GM10266 (cell line): ENCODE data around the gene KMT2C.
"Not testable (repeated sequence)": the region's sequence is repeated elsewhere in the genome, so short reads cannot be mapped to it uniquely, and the experiment has no call there.

Experiments
- DNase-seq: peaks from one replicate; pipeline ENCODE4 v3.0.0; 2012; ENCODE audit errors: extremely low spot score
- TF ChIP-seq, protein P1 (sequence below): IDR thresholded peaks from 2 replicates; pipeline ENCODE4 v1.5.1; 2012; ENCODE audit warnings: mild to moderate bottlenecking, low read depth; ENCODE audit not compliant: control insufficient read depth, insufficient read depth; ENCODE audit errors: missing control alignments

The KMT2C gene

DNA sequence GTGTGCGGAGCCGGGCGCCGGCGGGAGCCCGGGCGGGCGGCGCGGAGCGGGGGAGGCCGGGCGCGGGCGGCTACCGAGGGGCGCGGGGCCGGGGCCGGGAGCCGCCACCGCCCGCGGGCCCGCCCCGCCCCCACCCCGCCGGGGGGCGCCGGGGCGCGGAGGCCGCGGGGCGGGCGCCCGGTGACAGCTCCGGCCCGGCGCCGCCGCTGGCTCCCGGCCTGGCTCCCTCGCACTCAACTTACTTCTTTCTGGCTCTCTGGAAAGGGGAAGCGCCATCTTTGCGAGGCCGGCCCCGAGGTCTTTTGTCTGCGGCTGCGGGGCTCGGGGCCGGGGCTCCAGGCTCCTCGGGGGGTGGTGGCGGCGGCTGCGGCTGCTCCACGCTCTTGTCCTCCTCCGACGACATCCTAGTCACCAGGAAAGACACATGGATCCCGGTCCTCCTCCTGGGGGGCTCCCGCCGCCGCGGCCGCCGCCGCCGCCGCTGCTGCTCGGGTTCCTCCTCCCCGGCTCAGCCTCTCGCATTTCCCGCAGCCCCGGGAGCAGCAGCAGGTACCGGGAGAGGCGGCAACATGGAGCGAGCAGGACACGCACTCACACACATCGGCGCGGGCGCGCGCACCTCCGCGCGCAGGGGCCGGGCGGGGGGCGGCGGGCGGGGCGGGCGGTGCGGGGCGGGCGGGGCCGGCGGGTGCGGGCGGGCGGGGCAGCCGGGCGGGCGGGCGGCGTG, at the start of gene KMT2C:
TSS of gene KMT2C (minus strand) at position 620 of the 727 bp plus-strand sequence. CDS start at position 403, 217 bp downstream.
- TF ChIP-seq, protein P1, sequence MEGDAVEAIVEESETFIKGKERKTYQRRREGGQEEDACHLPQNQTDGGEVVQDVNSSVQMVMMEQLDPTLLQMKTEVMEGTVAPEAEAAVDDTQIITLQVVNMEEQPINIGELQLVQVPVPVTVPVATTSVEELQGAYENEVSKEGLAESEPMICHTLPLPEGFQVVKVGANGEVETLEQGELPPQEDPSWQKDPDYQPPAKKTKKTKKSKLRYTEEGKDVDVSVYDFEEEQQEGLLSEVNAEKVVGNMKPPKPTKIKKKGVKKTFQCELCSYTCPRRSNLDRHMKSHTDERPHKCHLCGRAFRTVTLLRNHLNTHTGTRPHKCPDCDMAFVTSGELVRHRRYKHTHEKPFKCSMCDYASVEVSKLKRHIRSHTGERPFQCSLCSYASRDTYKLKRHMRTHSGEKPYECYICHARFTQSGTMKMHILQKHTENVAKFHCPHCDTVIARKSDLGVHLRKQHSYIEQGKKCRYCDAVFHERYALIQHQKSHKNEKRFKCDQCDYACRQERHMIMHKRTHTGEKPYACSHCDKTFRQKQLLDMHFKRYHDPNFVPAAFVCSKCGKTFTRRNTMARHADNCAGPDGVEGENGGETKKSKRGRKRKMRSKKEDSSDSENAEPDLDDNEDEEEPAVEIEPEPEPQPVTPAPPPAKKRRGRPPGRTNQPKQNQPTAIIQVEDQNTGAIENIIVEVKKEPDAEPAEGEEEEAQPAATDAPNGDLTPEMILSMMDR: no peak
- DNase-seq: peak; percentile 82

DNA sequence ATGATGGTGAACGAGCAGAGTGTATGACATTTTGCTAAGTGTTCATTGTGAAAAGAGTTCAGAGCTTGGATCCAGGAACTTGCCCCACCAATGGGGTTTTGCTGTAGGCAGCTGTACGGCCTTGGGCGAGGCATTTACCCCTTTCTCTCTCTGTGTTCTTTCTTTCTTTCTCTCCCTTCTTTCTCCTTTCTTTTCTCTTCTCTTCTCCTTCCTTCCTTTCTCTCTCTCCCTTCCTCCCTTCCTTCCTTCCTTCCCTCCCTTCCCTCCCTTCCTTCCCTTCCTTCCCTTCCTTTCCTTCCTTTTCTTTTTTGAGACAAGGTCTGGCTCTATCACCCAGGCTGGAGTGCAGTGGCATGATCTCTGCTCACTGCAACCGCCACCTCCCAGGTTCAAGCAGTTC, 45.3 kb upstream of the KMT2C start:
- TF ChIP-seq, protein P1: no peak
- DNase-seq: no peak

DNA sequence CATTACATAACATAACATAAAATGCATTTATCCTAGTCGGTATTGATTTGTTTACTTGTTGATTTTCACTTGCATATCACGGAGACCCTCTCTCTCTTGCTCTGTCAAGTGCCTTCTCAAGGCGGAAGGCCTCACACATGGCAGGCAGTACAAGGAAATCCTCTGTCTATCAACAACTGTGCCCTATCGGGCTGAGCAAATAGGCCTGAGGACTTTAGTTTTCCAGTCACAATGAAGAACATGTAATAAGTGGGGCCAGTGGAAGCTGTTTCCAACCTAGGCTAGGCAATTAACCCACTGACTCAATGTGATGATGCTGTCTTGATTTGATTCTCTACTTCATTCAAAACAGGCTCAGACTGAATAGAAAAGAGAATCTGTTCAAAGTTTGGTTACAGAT, 44.9 kb upstream of the KMT2C start:
- TF ChIP-seq, protein P1: no peak
- no peak for DNase-seq

DNA sequence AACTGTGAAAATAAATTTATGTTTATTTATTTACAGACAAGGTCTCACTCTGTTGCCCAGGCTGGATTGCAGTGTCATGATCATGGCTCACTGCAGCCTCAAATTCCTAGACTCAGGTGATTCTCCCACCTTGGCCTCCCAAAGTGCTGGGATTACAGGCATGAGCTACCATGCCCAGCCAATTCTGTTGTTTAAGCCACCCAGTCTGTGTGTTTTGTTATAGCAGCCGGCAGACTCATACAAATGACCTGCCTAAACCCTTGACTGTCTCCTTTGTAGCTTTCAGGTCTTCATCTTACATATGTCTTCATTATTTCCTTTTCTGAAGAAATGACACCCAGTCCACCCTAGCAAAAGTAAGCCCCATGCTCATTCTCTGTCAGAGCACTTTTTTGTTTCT, 43.8 kb upstream of the KMT2C start:
- TF ChIP-seq, protein P1: no peak
- DNase-seq: no peak

DNA sequence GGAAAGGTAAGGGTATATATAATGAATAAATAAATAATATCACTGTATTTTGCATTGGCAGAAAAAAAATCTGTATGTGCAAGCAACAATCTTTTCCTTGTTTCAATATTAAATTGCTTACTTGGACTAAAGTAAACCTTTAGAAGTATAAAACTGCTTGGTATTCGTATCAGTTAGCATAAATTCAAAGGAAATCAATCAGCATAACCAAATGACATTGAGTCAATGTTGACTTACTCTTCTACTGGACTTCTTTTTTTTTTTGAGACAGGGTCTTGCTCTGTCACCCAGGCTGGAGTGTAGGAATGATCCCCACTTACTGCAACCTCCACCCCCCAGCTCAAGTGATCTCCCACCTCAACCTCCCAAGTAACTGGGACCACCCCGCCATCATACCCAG, 42.3 kb upstream of the KMT2C start:
- TF ChIP-seq, protein P1: no peak
- no peak for DNase-seq

DNA sequence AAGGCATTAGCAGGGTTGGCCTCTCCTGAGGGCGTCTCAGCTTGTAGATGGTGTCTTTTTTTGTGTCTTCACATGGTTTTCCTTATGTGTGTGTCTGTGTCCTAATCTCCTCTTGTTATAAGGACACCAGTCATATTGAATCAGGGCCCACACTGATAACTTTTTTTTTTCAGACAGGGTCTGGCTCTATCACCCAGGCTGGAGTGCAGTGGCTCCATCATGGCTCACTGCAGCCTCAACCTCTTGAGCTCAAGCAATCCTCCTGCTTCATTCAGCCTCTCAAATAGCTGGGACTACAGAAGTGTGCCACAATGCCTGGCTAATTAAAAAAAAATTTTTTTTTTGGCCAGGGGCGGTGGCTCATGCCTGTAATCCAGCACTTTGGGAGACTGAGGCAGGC, 41.3 kb upstream of the KMT2C start:
- DNase-seq: no peak
- TF ChIP-seq, protein P1: no peak

DNA sequence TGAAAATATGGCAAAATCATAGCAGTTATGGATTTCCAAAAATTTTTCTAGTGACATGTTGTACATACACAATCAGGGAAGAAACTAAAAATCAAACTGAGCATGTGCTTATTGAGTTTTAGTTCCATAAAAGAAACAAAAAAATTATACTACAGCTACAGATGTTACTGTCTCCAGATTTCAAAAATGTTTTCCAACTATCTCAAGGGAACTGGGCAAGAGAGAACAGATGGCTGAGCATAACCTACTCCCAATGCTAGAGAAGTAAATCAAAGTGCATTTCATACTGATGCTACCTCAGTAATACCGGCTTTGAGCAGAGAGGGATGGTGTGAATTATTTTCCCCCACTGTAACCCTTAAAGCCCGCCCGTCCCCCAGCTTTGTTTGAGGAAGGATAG, 40.7 kb upstream of the KMT2C start:
- TF ChIP-seq, protein P1: no peak
- DNase-seq: no peak

DNA sequence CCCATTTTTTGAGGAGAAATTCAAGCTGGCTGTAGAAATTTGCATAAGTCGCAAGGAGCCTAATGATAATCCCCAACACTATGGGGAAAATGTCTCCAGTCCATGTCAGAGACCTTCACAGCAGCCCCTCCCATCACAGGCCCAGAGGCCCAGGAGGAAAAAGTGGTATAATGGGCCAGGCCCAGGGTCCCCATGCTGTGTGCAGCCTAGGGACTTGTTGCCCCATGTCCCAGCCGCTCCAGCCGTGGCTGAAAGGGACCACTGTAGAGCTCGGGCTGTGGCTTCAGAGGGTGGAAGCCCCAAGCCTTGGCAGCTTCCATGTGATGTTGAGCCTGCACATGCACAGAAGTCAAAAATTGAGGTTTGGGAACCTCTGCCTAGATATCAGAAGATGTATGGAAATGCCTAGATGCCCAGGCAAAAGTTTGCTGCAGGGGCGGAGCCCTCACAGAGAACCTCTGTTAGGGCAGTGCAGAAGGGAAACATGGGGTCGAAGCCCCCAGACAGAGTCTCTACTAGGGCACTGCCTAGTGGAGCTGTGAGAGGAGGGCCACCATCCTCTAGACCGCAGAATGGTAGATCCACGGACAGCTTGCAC, 35.3 kb upstream of the KMT2C start:
- DNase-seq: not testable (repeated sequence)

DNA sequence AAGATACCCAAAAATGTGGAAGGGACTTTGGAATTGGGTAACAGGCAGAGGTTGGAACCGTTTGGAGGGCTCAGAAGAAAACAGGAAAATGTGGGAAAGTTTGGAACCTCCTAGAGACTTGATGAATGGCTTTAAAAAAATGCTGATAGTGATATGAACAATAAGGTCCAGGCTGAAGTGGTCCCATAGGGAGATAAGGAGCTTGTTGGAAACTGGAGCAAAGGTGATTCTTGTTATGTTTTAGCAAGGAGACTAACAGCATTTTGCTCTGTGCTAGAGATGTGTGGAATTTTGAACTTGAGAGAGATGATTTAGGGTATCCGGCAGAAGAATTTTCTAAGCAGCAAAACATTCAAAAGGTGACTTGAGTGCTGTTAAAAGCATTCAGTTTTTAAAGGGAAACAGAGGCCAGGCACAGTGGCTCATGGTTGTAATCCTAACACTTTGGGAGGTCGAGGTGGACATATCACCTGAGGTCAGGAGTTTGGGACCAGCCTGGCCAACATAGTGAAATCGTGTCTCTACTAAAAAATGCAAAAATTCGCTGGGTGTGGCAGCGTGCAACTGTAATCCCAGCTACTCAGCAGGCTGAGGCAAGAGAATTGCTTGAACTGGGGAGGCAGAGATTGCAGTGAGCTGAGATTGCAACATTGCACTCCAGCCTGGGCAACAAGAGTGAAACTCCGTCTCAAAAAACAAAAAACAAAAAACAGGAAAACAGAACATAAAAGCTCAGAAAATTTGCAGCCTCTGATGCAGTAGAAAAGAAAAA, 34.6 kb upstream of the KMT2C start:
- not testable (repeated sequence) for DNase-seq

DNA sequence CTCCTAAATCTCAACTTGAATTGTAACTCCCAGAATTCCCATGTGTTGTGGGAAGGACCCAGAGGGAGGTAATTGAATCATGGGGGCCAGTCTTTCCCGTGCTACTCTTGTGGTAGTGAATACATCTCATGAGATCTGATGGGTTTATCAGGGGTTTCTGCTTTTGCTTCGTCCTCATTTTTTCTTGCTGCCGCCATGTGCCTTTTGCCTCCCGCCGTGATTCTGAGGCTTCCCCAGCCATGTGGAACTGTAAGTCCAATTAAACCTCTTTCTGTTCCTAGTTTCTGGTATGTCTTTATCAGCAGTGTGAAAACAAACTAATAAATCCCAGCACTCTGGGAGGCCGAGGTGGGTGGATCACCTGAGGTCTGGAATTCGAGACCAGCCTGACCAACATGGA, 33.8 kb upstream of the KMT2C start:
- DNase-seq: not testable (repeated sequence)
